GM12865 (cell line): ENCODE data around the gene PDGFB.

ENCODE experiments used
- DNase-seq: peaks from one replicate; pipeline ENCODE4 v3.0.0; 2010; ENCODE audit warnings: low read depth
- H3K4me3 ChIP-seq: 2 replicates; pipeline ENCODE4 v1.5.1; 2011; ENCODE audit warnings: mild to moderate bottlenecking, low read depth, low read length, control low read depth
- CTCF ChIP-seq: IDR thresholded peaks from 2 replicates; pipeline ENCODE4 v1.5.1; 2011; ENCODE audit warnings: low read length, control low read depth, low read depth, inconsistent platforms; ENCODE audit not compliant: insufficient read depth; ENCODE audit errors: missing control alignments

Gene PDGFB

DNA sequence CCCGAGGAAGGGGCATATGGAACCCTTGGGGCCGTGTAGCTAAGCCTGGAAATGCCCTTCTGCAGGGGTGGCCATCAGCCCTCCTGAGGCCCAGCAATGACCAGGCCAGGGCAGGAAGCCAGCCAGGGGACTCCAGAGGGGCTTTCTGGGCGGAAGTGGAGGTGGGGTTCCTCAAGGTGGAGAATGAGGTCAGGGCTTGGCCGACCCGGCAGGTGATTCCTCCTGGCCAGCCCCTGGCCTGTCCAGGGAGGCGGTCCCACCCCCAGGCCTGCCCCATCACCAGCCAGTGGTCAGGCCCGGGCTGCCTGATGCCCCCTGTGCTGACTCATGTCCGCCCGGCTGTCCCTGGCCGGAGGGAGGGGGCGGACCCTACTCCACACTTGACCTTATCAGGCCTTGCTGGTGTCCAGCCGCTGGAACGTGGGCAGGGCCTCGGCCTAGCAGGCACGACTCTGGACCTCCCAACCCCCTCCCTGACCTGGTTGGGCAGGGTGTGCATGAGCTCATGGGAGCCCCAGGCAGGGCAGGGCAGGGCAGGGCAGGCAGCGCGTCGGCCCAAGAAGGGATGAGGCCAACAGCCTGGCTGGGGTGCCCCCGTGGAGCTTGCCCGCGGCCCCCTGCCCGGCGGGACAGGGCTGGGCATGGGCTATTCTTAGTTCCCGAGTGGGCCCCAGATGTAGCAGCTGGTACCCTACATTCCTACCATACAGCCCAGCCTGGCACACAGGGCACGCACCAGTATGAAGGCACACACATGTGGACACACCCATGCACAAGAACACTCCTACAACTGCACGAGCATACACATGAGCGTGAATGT is 38.8 kb upstream of the PDGFB start:
- no peak for DNase-seq
- TF ChIP-seq CTCF: no peak
- no peak overlapping the region for H3K4me3 ChIP-seq

GRCh38 chr22:39282645-39283321 is 38.0 kb upstream of the PDGFB start:
- no peak for TF ChIP-seq CTCF
- no peak overlapping the region for H3K4me3 ChIP-seq
- no peak for DNase-seq

- no peak for DNase-seq
- TF ChIP-seq CTCF: no peak
- no peak overlapping the region for H3K4me3 ChIP-seq
These were observed 36.3 kb upstream of the PDGFB start for GRCh38 chr22:39281126-39281525.

- no peak for TF ChIP-seq CTCF
- H3K4me3 ChIP-seq: no peak overlapping the region
- DNase-seq: no peak
These were observed 35.5 kb upstream of the PDGFB start for GRCh38 chr22:39280250-39280649.

DNA sequence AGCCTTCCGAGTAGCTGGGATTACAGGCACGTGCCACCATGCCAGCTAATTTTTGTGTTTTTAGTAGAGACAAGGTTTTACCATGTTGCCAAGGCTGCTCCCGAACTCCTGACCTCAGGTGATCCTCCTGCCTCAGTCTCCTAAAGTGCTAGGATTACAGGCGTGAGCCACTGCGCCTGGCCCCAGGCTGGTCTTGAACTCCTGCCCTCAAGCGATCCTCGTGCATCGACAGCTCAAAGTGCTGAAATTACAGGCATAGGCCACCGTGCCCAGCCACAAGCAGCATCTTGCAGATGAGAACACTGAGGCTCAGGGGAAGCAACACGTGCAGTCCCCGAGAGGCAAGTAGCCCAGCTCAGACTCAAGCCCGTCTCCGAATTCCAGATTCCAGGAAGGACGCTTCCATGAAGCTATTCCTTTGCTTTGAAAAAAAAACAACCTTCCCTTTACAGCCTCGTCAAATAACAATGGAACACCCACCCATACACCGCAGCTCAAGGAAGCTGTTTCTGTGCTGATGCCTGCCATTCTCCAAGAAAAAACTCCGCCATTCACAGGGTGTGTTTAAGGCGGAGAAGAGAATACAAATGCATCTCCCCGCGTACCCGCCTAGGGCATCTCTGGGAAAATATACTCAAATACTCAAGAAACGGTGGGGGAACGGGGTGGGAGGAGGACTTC is 34.5 kb upstream of the PDGFB start:
- no peak for TF ChIP-seq CTCF
- H3K4me3 ChIP-seq: no peak overlapping the region
- DNase-seq: no peak

GRCh38 chr22:39278040-39278439 is 33.3 kb upstream of the PDGFB start:
- TF ChIP-seq CTCF: no peak
- DNase-seq: no peak
- H3K4me3 ChIP-seq: no peak overlapping the region
